Osteocyte (in vitro differentiated cells): ENCODE results near the gene PRKCE. TPM values are rescaled to one million over a fixed set of nuclear protein-coding genes. Genes with fewer than 3 reads are reported as not detected.

Experiments
- DNase-seq: peaks from one replicate; pipeline ENCODE4 v3.0.0; 2021; ENCODE audit warnings: mixed read lengths; ENCODE audit not compliant: unreplicated experiment; ENCODE audit errors: extremely low spot score
- H3K27ac Mint-ChIP-seq: one replicate; pipeline ENCODE4 v1.8.0; 2021; ENCODE audit warnings: mild to moderate bottlenecking, mixed read lengths; ENCODE audit not compliant: unreplicated experiment
- H3K27me3 Mint-ChIP-seq: one replicate; pipeline ENCODE4 v1.8.0; 2021; ENCODE audit warnings: mixed read lengths; ENCODE audit not compliant: unreplicated experiment
- H3K36me3 Mint-ChIP-seq: one replicate; pipeline ENCODE4 v1.8.0; 2021; ENCODE audit warnings: mixed read lengths; ENCODE audit not compliant: unreplicated experiment
- H3K4me1 Mint-ChIP-seq: one replicate; pipeline ENCODE4 v1.8.0; 2021; ENCODE audit warnings: mixed read lengths; ENCODE audit not compliant: unreplicated experiment
- H3K4me3 Mint-ChIP-seq: one replicate; pipeline ENCODE4 v1.8.0; 2021; ENCODE audit warnings: mild to moderate bottlenecking, moderate library complexity, mixed read lengths; ENCODE audit not compliant: unreplicated experiment
- H3K9me3 Mint-ChIP-seq: one replicate; pipeline ENCODE4 v1.8.0; 2021; ENCODE audit warnings: mixed read lengths; ENCODE audit not compliant: unreplicated experiment
- CTCF ChIP-seq: fragments of 200-600 bp; sonication (generic); IDR thresholded peaks from 2 replicates; pipeline ENCODE4 v1.5.0; 2021; ENCODE audit warnings: antibody characterized with exemption, mild to moderate bottlenecking, moderate library complexity
- total RNA-seq: library from RNA; stranded (reverse); gene quantifications from 2 replicates; pipeline ENCODE4 v1.2.1, GENCODE V29; 2021

Gene PRKCE
- total RNA-seq, 1 donor from 2014 or later: 13.8 TPM

- no peak for DNase-seq
- Mint-ChIP-seq H3K4me3 (no peak overlapping the region), H3K36me3 (peaks cover 14% of the 10 kb centered on the region), H3K9me3 (peaks cover 10% of the 10 kb centered on the region), H3K4me1 (peaks cover 3% of the 10 kb centered on the region), H3K27ac (no peak overlapping the region), H3K27me3 (no peaks in the 10 kb centered on the region)
- TF ChIP-seq CTCF: no peak
These were observed 222.9 kb downstream of the PRKCE start for GRCh38 chr2:45874344-45874743.

GRCh38 chr2:45876611-45877010 lies 225.1 kb downstream of the PRKCE start:
- DNase-seq: no peak
- Mint-ChIP-seq H3K27ac (no peak overlapping the region), H3K27me3 (no peaks in the 10 kb centered on the region), H3K36me3 (peaks cover 14% of the 10 kb centered on the region), H3K9me3 (peaks cover 10% of the 10 kb centered on the region), H3K4me1 (no peaks in the 10 kb centered on the region), H3K4me3 (no peak overlapping the region)
- TF ChIP-seq CTCF: no peak

- no peak overlapping the region for H3K4me3 Mint-ChIP-seq
- peaks cover 10% of the 10 kb centered on the region for H3K9me3 Mint-ChIP-seq
- no peak for DNase-seq
- H3K36me3 Mint-ChIP-seq: peaks cover 14% of the 10 kb centered on the region
- H3K27me3 Mint-ChIP-seq: no peaks in the 10 kb centered on the region
- peaks cover 3% of the 10 kb centered on the region for H3K4me1 Mint-ChIP-seq
- TF ChIP-seq CTCF: no peak
- no peak overlapping the region for H3K27ac Mint-ChIP-seq
These were observed 227.9 kb downstream of the PRKCE start for GRCh38 chr2:45879406-45879805.

- Mint-ChIP-seq H3K9me3 (peaks cover 10% of the 10 kb centered on the region), H3K4me3 (no peak overlapping the region), H3K27me3 (no peaks in the 10 kb centered on the region), H3K36me3 (peaks cover 14% of the 10 kb centered on the region), H3K4me1 (peaks cover 6% of the 10 kb centered on the region), H3K27ac (no peak overlapping the region)
- no peak for DNase-seq
- TF ChIP-seq CTCF: no peak
These were observed 228.5 kb downstream of the PRKCE start for GRCh38 chr2:45879936-45880335.

- no peaks in the 10 kb centered on the region for H3K27me3 Mint-ChIP-seq
- no peaks in the 10 kb centered on the region for H3K9me3 Mint-ChIP-seq
- no peak for TF ChIP-seq CTCF
- DNase-seq: no peak
- no peak overlapping the region for H3K4me3 Mint-ChIP-seq
- H3K36me3 Mint-ChIP-seq: peaks cover 9% of the 10 kb centered on the region
- no peak overlapping the region for H3K27ac Mint-ChIP-seq
- peaks cover 14% of the 10 kb centered on the region for H3K4me1 Mint-ChIP-seq
These were observed 230.6 kb downstream of the PRKCE start for GRCh38 chr2:45881970-45882581.
